ENCODE data around the gene HSDL2.
"Not testable (repeated sequence)": the region's sequence is repeated elsewhere in the genome, so short reads cannot be mapped to it uniquely, and the experiment has no call there.

HSDL2 gene

DNA sequence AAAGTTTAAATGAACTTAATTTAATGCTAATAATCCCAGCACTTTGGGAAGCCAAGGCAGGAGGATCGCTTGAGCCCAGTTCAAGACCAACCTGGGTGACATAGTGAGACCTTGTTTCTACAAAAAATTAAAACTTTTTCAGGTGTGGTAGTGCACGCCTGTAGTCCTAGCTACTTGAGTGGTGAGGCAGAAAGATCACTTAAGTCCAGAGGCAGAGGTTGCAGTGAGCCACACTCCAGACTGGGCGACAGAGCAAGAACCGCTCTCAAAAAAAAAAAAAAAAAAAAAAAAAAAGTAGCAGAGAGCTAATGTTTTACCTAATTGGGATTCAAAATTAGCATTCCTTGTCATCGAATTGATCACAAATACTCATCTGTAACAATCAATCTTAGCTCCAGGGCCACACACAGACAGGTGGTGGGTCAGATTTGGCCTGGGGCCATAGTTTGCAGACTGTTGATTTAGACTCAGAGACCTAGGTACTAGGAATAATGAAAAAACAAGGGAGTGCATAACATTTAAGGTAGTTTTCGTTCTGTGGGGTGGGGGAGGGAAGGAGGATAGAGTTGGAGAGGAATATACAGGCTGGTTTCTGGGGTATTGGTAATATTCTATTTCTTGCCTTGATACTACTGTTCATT is 21.4 kb downstream of the HSDL2 start:
- DNase-seq: no peak

GRCh38 chr9:112403614-112404201 is 23.8 kb downstream of the HSDL2 start:
- DNase-seq: no peak

GRCh38 chr9:112404508-112404932 is 24.6 kb downstream of the HSDL2 start:
- no peak for DNase-seq

DNA sequence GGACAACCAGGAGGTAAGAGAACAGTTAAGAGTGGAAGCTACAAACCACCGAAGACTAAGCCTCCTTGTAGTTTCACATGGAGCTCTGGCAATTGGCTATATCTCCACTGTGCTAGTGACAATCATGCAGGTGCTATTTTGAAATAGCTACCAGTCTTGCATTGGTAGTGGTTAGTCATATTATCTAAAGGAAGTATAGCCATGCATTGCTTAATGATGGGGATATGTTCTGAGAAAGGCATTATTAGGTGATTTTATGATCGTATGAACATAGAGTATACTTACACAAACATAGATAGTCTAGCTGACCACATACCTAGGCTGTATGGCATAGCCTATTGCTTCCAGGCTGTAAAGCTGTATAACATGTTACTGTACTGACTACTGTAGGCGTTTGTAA is 28.4 kb downstream of the HSDL2 start:
- no peak for DNase-seq

DNA sequence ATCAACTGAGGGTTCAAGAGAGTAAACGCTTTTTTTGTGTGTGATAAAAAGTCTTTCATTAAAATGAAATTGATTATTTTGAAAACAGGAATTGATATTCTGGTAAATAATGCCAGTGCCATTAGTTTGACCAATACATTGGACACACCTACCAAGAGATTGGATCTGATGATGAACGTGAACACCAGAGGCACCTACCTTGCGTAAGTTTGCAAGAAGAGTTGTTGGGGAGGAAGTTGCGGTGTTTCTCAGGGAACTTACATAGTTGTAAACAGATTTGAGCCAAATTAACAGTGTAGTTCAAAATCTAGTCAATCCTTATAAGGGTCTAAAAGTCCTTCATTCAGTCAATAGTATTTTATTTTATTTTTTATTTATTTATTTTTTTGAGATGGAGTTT is 28.9 kb downstream of the HSDL2 start:
- DNase-seq: no peak

- no peak for DNase-seq
Observed at GRCh38 chr9:112409758-112410157, 29.9 kb downstream of the HSDL2 start.

GRCh38 chr9:112411626-112412027 is 31.7 kb downstream of the HSDL2 start:
- no peak for DNase-seq

- DNase-seq: not testable (repeated sequence)
Observed at GRCh38 chr9:112413728-112414127, 33.8 kb downstream of the HSDL2 start.

GRCh38 chr9:112420208-112420607 is 40.3 kb downstream of the HSDL2 start:
- DNase-seq: no peak

DNA sequence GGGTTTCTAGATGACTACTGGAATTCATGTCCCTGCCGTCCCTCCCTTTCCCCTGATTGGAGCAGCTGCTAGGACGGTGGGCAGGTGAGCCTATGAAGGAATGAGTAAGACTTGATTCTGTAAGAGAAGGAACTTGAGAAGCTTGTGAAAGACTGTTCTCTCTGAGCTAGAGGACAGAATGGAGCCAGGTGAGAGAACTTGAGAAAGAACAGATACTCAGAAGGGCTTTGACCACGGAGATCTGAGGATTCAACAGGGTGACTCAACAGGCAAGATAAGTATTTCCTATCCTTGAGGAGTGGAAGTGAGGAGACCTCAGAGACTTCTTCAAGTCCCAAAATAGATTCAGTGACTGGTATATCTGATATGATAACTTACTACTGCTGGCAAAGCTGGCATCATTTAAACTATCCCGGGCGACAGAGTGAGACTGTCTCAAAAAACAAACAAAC is 41.9 kb downstream of the HSDL2 start:
- no peak for DNase-seq

GRCh38 chr9:112422417-112423148 is 42.7 kb downstream of the HSDL2 start:
- DNase-seq: no peak

DNA sequence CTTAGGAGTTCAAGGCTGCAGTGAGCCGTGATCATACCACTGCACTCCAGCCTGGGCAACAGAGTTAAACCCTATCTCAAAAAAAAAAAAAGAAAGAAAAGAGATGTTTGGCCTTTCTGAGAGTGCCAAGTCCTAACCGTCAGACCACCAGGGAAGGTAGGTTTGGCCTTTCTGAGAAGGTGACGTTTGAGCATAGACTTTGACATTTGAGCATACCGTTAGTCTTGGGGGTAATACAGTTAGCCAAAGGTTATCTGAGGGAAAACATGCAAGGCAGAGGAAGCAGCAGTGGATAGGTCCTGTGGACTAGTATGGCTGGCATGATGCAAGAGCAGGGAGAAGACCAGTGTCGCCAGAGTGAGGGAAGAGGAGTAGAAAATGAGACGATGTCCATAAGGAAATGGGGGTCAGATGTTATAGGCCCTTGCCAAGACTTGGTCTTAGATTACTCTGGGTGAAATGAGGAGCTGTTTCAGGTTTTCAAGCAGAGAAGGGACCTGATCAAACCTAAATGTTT is 50.2 kb downstream of the HSDL2 start:
- no peak for DNase-seq

DNA sequence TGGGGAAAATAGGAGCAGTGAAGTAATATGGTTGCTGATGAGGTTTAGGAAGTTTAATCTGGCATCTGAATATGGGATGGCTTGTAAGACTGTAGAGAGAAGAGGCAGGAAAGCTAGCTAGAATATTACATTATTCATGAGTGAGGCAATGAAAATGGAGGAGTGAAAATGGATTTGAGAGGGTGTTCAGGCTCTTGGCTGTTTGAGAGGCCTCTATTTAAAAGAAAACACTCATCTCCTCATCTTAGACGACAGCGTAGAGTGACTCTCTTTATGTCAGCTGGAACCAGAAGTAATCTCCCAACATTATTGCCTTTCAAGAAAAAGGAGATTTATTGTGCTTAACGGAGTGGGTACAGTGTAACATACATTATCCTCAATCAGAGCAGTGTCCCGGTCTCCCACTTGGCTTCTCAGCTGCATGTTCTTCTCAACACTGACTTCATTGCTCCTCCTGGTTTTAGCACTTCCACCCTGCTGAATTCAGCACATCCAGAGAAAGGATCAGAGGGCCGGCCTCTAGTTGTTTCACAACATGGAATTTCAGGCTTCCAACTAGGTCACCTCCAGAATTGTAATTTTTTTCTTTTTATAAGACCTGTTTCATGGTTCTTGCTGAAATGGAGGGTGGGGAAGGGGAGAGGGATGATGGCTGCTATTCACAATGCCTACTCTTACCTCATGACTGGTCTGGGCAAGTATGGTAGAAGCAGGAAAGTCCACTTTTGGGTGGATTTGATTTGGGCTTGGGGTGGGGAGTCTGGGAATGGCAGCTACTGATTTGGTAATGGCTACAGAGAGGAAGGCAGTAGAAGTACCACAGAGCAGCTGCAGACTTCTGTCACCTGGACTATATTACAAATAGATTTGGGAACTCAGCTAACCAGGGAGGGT is 53.8 kb downstream of the HSDL2 start:
- DNase-seq: no peak

- DNase-seq: no peak
Observed at GRCh38 chr9:112434487-112434886, 54.6 kb downstream of the HSDL2 start.

DNA sequence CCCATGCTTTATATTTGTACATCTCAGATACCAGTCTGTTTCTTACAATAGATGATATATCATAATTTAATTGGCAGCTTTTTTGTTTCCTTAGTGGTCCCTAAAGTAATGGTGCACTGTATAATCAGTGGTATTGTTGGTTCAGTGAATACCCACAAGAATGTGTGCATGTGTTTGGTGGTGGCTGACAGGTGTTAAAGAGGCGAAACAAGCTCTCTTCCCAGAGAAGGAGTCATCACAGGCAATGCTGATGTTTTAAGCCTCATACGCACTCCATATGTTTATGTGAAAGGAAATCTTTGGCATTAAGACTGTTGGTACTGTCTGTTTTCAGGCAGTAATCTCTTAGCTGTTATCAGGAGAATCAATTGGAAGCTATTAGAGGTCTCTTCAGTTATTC is 57.5 kb downstream of the HSDL2 start:
- no peak for DNase-seq

- DNase-seq: no peak
Observed at GRCh38 chr9:112439171-112439570, 59.3 kb downstream of the HSDL2 start.

- DNase-seq: no peak
Observed at GRCh38 chr9:112439825-112440224, 59.9 kb downstream of the HSDL2 start.

GRCh38 chr9:112443200-112443599 is 63.3 kb downstream of the HSDL2 start:
- no peak for DNase-seq

DNA sequence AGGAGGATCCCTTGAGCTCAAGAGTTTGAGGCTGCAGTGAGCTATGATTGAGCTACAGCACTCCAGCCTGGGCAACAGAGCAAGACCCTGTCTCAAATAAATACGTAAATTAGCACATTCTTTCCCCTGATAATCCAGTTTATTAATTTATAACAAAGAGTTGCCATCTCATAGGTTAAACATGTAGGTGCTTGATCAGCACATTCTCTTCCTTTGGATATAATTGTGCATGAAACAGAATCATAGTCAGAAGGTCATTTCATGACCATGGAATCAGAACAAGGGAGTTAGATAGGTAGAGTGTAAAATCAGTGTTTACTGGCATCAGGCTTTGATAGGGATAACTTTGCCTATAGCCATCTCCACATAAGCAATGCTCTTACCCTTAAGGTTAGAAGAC is 63.7 kb downstream of the HSDL2 start:
- DNase-seq: no peak

DNA sequence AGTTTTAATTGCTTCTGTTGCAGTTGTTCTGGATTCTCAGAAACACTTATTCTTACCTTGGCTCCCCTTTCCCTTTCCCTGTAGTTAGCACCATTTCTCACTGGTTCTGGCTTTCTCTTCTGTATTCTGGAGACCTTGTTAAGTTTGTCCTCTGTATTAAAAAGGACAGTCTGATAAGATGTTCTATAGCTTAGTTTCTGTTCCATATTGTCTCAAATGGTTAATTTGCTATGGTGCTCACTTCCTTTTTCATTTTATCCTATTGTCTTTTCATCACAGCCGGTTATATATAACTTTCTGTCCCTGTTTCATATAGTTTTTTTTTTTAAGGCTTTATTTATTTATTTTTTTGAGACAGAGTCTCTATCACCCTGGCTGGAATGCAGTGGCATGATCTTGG is 65.3 kb downstream of the HSDL2 start:
- no peak for DNase-seq

GRCh38 chr9:112446080-112446479 is 66.2 kb downstream of the HSDL2 start:
- no peak for DNase-seq

DNA sequence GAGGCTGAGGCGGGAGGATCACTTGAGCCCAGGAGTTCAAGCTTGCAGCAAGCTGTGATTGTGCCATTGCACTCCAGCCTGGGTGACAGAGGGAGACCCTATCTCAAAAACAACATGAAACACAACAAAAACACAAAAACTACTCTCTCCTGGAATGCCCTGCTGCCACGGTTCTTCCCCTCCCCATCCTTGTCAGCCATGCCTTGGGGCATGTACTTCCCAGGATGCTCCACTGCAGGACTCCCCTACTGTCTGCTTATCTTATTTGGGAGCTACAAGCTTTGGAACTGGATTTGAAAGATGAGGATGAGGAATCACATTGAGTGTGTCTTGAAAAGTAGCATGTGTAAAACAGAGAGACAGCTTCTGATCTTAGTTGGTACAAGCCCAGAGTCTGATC is 66.6 kb downstream of the HSDL2 start:
- DNase-seq: no peak

DNA sequence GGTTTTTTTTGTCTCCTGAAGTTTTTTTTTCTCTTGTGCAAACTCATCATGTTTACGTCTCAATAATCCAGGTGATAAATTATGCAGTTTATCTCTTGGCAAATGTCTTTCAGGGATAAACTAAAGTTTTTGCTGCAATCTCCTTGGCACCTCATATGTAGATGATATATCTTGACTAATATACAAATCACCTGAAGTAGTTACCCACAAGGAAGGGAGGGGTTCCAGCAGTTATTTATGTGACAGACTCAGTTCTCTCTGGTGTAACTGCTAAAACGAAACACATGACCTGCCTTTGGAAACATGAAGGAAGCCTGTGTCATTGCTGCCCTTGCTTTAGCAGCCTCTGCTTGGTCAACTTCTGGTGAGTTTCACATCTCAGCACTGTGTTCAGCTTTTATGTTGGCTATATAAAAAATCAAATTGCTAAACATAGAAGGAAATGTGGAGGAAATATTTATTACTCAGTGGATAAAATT is 67.4 kb downstream of the HSDL2 start:
- no peak for DNase-seq
